ENCODE data around the gene C2CD4B. TPM values are rescaled to one million over a fixed set of nuclear protein-coding genes. Genes with fewer than 3 reads are reported as not detected.

The C2CD4B gene
- total RNA-seq, 1 donor from 2014 or later = not detected

DNA sequence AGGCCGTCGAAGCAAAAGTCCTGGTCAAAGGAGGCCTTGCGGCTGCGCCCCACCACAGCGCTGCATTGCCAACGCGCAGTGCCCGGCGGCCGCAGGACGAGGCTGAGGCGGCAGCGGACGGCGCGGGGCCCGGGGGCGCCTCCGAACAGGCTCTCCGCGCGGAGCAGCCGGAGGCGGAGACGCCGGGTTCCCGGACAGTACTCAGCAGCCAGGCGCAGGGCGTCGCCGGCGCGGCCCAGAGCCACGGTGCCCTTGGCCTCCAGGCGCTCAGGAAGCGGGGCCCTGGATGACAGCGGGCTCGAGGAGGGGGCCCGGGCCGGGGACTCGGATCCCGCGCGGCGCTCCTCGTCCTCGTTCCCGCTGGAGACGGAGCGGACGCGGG lies 1.1 kb downstream of the C2CD4B start:
- H3K36me3 Mint-ChIP-seq = no peaks in the 10 kb centered on the region
- Histone ChIP-seq H3K27me3 (peaks cover 91% of the 10 kb centered on the region), H3K4me3 (peak overlapping the region; percentile 45), H3K4me2 (peak overlapping the region; percentile 72), H2AFZ (replicated peaks) (peak overlapping the region; percentile 93), H3K9ac (no peak overlapping the region), H4K20me1 (ENCODE audit: low read depth) (no peaks in the 10 kb centered on the region), H3K79me2 (ENCODE audit: low read depth) (no peaks in the 10 kb centered on the region), H3K9me3 (ENCODE audit: low read depth) (no peaks in the 10 kb centered on the region), H3K36me3 (no peaks in the 10 kb centered on the region), H3F3A (ENCODE audit: low read depth) (peaks cover 8% of the 10 kb centered on the region), H3K4me1 (no peaks in the 10 kb centered on the region), H3K27ac (no peak overlapping the region)
- no peak overlapping the region for H3K27ac Mint-ChIP-seq
- peaks cover 40% of the 10 kb centered on the region for H3K27me3 Mint-ChIP-seq (ENCODE audit: insufficient read depth, low read depth)
- peak; percentile 61 for DNase-seq (ENCODE audit: low spot score)
- H3K4me3 Mint-ChIP-seq = no peak overlapping the region
- TF ChIP-seq EZH2 (IDR thresholded peaks at IDR 0.05) (peak; percentile 89), EZH2phosphoT487 (IDR thresholded peaks at IDR 0.05) (peak; percentile 81)
- TF ChIP-seq, protein P1, sequence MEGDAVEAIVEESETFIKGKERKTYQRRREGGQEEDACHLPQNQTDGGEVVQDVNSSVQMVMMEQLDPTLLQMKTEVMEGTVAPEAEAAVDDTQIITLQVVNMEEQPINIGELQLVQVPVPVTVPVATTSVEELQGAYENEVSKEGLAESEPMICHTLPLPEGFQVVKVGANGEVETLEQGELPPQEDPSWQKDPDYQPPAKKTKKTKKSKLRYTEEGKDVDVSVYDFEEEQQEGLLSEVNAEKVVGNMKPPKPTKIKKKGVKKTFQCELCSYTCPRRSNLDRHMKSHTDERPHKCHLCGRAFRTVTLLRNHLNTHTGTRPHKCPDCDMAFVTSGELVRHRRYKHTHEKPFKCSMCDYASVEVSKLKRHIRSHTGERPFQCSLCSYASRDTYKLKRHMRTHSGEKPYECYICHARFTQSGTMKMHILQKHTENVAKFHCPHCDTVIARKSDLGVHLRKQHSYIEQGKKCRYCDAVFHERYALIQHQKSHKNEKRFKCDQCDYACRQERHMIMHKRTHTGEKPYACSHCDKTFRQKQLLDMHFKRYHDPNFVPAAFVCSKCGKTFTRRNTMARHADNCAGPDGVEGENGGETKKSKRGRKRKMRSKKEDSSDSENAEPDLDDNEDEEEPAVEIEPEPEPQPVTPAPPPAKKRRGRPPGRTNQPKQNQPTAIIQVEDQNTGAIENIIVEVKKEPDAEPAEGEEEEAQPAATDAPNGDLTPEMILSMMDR (IDR thresholded peaks at IDR 0.05) = no peak
- H3K4me1 Mint-ChIP-seq = peaks cover 7% of the 10 kb centered on the region
- peaks cover 3% of the 10 kb centered on the region for H3K9me3 Mint-ChIP-seq

DNA sequence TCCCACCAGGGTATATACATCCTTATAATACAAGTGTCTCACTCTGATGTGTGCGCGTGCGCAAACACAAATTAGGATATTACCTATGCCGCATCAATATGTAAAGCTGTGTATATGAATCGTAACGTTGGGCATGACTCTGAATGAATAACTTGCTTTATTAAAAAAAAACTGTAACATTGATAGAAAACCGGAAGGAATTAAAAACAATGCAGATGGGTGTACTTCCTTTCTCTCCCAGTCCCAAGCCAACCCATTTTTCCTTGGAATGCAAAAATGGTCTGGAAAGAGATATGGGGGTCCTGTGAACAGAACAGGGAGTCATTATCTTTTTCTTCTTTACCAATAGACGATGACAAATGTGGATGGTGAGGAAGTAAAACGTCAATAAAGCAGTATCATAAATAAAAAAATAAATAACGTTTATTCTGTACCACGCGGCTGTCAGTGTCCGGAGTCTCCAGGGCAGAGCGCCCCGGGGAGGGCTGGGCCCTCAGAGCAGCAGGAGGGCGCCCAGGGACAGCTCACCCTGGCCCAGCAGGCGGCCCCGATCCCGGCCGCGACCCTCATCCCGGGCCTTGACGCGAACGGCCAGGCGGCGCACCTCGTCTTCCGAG lies 1.6 kb downstream of the C2CD4B start:
- peak overlapping the region; percentile 72 for H3K4me2 ChIP-seq
- H3K9me3 Mint-ChIP-seq = peaks cover 3% of the 10 kb centered on the region
- no peak overlapping the region for H3K27ac ChIP-seq
- TF ChIP-seq EZH2phosphoT487 (IDR thresholded peaks at IDR 0.05) = peak; percentile 32
- TF ChIP-seq, protein P1 (IDR thresholded peaks at IDR 0.05) = no peak
- no peaks in the 10 kb centered on the region for H3K36me3 ChIP-seq
- H3K27me3 ChIP-seq = peaks cover 91% of the 10 kb centered on the region
- H3K36me3 Mint-ChIP-seq = no peaks in the 10 kb centered on the region
- H3K27me3 Mint-ChIP-seq (ENCODE audit: insufficient read depth, low read depth) = peaks cover 40% of the 10 kb centered on the region
- no peaks in the 10 kb centered on the region for H3K79me2 ChIP-seq (ENCODE audit: low read depth)
- H3K4me3 ChIP-seq = peak overlapping the region; percentile 45
- no peaks in the 10 kb centered on the region for H4K20me1 ChIP-seq (ENCODE audit: low read depth)
- H3K4me3 Mint-ChIP-seq = peak overlapping the region; percentile 77
- peaks cover 7% of the 10 kb centered on the region for H3K4me1 Mint-ChIP-seq
- H3K9ac ChIP-seq = no peak overlapping the region
- peaks cover 8% of the 10 kb centered on the region for H3F3A ChIP-seq (ENCODE audit: low read depth)
- H3K4me1 ChIP-seq = no peaks in the 10 kb centered on the region
- peak overlapping the region; percentile 93 for H2AFZ ChIP-seq (replicated peaks)
- H3K27ac Mint-ChIP-seq = no peak overlapping the region
- H3K9me3 ChIP-seq (ENCODE audit: low read depth) = no peaks in the 10 kb centered on the region
- DNase-seq (ENCODE audit: low spot score) = no peak

DNA sequence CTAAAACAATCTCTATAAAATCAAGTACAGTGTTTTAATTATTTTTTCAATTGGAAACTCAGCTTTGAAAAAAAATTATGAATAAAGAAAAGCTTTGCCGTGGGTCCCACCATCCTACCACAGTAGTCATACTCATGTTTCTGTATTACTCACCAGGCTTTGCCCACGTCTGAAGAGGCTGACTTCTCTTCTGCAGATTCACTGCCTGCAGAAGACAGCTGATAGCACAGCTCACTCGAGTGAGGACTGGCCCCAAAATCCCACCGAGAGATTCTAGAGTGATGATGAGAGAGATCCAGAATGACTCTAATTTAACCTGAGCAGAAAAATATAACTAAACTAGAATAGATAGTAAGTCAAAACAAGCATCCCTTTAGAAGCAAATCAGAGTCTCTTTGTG lies 11.9 kb downstream of the C2CD4B start:
- TF ChIP-seq EZH2 (IDR thresholded peaks at IDR 0.05) = no peak
- TF ChIP-seq, protein P1 (IDR thresholded peaks at IDR 0.05) = no peak
- no peak for TF ChIP-seq EZH2phosphoT487 (IDR thresholded peaks at IDR 0.05)
- no peak overlapping the region for H3K9ac ChIP-seq
- no peaks in the 10 kb centered on the region for H3K4me1 ChIP-seq
- Mint-ChIP-seq H3K4me3 (no peak overlapping the region), H3K9me3 (no peaks in the 10 kb centered on the region), H3K27ac (no peak overlapping the region), H3K4me1 (peaks cover 3% of the 10 kb centered on the region), H3K36me3 (no peaks in the 10 kb centered on the region), H3K27me3 (ENCODE audit: insufficient read depth, low read depth) (no peaks in the 10 kb centered on the region)
- no peak overlapping the region for H3K4me2 ChIP-seq
- H3K27ac ChIP-seq = no peak overlapping the region
- no peak for DNase-seq (ENCODE audit: low spot score)
- no peaks in the 10 kb centered on the region for H3K36me3 ChIP-seq
- H3K9me3 ChIP-seq (ENCODE audit: low read depth) = no peaks in the 10 kb centered on the region
- H3K79me2 ChIP-seq (ENCODE audit: low read depth) = no peaks in the 10 kb centered on the region
- no peaks in the 10 kb centered on the region for H4K20me1 ChIP-seq (ENCODE audit: low read depth)
- H3F3A ChIP-seq (ENCODE audit: low read depth) = no peaks in the 10 kb centered on the region
- no peaks in the 10 kb centered on the region for H3K27me3 ChIP-seq
- H3K4me3 ChIP-seq = no peak overlapping the region
- H2AFZ ChIP-seq (replicated peaks) = no peak overlapping the region

All from neural progenitor cell (in vitro differentiated cells).